22Rv1 (cell line): ENCODE measurements around the gene KLK4.

ENCODE experiments used
- CTCF ChIP-seq: fragments of 450-650 bp; IDR thresholded peaks from 2 replicates; pipeline ENCODE4 v1.5.1; 2017; ENCODE audit warnings: mild to moderate bottlenecking
- ZFX ChIP-seq: fragments of 450-650 bp; IDR thresholded peaks from 2 replicates; pipeline ENCODE4 v1.6.1; 2017; ENCODE audit warnings: antibody characterized with exemption, borderline replicate concordance

DNA sequence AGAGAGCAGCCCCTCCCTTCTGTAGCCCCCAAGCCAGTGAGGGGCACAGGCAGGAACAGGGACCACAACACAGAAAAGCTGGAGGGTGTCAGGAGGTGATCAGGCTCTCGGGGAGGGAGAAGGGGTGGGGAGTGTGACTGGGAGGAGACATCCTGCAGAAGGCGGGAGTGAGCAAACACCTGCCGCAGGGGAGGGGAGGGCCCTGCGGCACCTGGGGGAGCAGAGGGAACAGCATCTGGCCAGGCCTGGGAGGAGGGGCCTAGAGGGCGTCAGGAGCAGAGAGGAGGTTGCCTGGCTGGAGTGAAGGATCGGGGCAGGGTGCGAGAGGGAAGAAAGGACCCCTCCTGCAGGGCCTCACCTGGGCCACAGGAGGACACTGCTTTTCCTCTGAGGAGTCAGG is 52.3 kb downstream of the KLK4 start:
- TF ChIP-seq CTCF (no peak; the same call in none of the 2 replicates), ZFX (no peak)
